HG02943 (cell line): ENCODE measurements around the gene DCDC1.
"Not testable (repeated sequence)": the region's sequence is repeated elsewhere in the genome, so short reads cannot be mapped to it uniquely, and the experiment has no call there.

ENCODE experiments used
- ATAC-seq: cut with Tn5 transposase; IDR thresholded peaks from one replicate; pipeline ENCODE4 v1.9.1; 2021; ENCODE audit warnings: mild to moderate bottlenecking, low read depth, moderate library complexity; ENCODE audit not compliant: unreplicated experiment

DCDC1 gene

GRCh38 chr11:31337806-31338205 is 31.7 kb downstream of the DCDC1 start:
- ATAC-seq, result no peak

- no peak for ATAC-seq
Measured at GRCh38 chr11:31328697-31329096, 40.8 kb downstream of the DCDC1 start.

GRCh38 chr11:31327417-31327816 is 42.1 kb downstream of the DCDC1 start:
- ATAC-seq, result no peak

- no peak for ATAC-seq
Measured at GRCh38 chr11:31326470-31327148, 42.9 kb downstream of the DCDC1 start.

GRCh38 chr11:31325160-31325559 is 44.4 kb downstream of the DCDC1 start:
- ATAC-seq, result no peak

- no peak for ATAC-seq
Measured at GRCh38 chr11:31323145-31323544, 46.4 kb downstream of the DCDC1 start.

GRCh38 chr11:31321494-31321893 is 48.0 kb downstream of the DCDC1 start:
- not testable (repeated sequence) for ATAC-seq

GRCh38 chr11:31303644-31304180 is 65.8 kb downstream of the DCDC1 start:
- no peak for ATAC-seq

GRCh38 chr11:31301549-31302510 is 67.7 kb downstream of the DCDC1 start:
- ATAC-seq, result no peak

GRCh38 chr11:31295308-31295707 is 74.2 kb downstream of the DCDC1 start:
- ATAC-seq, result no peak

- ATAC-seq, result not testable (repeated sequence)
Measured at GRCh38 chr11:31273527-31273926, 96.0 kb downstream of the DCDC1 start.

- ATAC-seq, result no peak
Measured at GRCh38 chr11:31267720-31268119, 101.8 kb downstream of the DCDC1 start.

GRCh38 chr11:31264834-31265233 is 104.7 kb downstream of the DCDC1 start:
- ATAC-seq, result no peak

GRCh38 chr11:31262761-31263160 is 106.8 kb downstream of the DCDC1 start:
- no peak for ATAC-seq

- no peak for ATAC-seq
Measured at GRCh38 chr11:31259797-31260196, 109.7 kb downstream of the DCDC1 start.

- ATAC-seq, result no peak
Measured at GRCh38 chr11:31254415-31254814, 115.1 kb downstream of the DCDC1 start.

GRCh38 chr11:31248768-31249167 is 120.8 kb downstream of the DCDC1 start:
- no peak for ATAC-seq

GRCh38 chr11:31247321-31247720 is 122.2 kb downstream of the DCDC1 start:
- no peak for ATAC-seq

GRCh38 chr11:31246451-31247165 is 122.9 kb downstream of the DCDC1 start:
- no peak for ATAC-seq

GRCh38 chr11:31243706-31244105 is 125.8 kb downstream of the DCDC1 start:
- ATAC-seq, result no peak
